Measurements from ENCODE around the gene MYOCOS.

GRCh38 chr1:171668372-171668771, 46.3 kb downstream of the MYOCOS start:
- no peak for TF ChIP-seq EZH2 (IDR thresholded peaks at IDR 0.05; ENCODE audit: borderline replicate concordance, low read length)
- no peak for TF ChIP-seq CTCF (conservative IDR thresholded peaks at IDR 0.05 in 1 of 2, IDR thresholded peaks at IDR 0.05 in 1 of 2; ENCODE audit: extremely low read depth in 1 of 2, insufficient read depth in 1 of 2, low read depth in 1 of 2, low read length in 2 of 2)

All from mammary epithelial cell (primary cell).